H1 (cell line): Measurements from ENCODE around the gene RALGAPA2. TPM values are rescaled to one million over a fixed set of nuclear protein-coding genes. Genes with fewer than 3 reads are reported as not detected.

Source experiments
- ATF2 ChIP-seq: IDR thresholded peaks from 2 replicates; pipeline ENCODE4 v1.6.1; 2012; ENCODE audit warnings: low read length, inconsistent platforms
- BCL11A ChIP-seq, 2 experiments: IDR thresholded peaks; one replicate each; pipeline ENCODE4 v1.6.1; 2011; ENCODE audit warnings: low read depth in 2 of 2, low read length in 2 of 2, mild to moderate bottlenecking in 2 of 2
- HDAC2 ChIP-seq, 2 experiments: fragments of 300-600 bp in 1 of 2; sonication (generic) in 1 of 2; IDR thresholded peaks; 2 replicates each; pipeline ENCODE4 v1.6.1; 2011 to 2012; ENCODE audit warnings: low read depth in 2 of 2, low read length in 2 of 2, mild to moderate bottlenecking in 2 of 2, moderate library complexity in 2 of 2, borderline replicate concordance in 1 of 2, inconsistent platforms in 1 of 2
- TAF7 ChIP-seq: optimal IDR thresholded peaks from 2 replicates; pipeline ENCODE3; 2011; ENCODE audit warnings: low read depth, mild to moderate bottlenecking, inconsistent platforms, low read length, moderate library complexity, borderline replicate concordance
- polyA plus RNA-seq, 7 experiments: library from polyadenylated mRNA; depleted of rRNA in 3 of 7; stranded (reverse) in 5 of 7; unstranded in 2 of 7; fragments of >200 nt in 5 of 7; fragments of 200-250 nt in 2 of 7; gene quantifications; 1 replicate in 5 of 7; 2 replicates in 1 of 7; 4 replicates in 1 of 7; pipeline versions ENCODE4 v1.2.1 to v1.2.3, GENCODE V29; 2011 to 2013; ENCODE audit warnings: missing spikeins in 2 of 7, mixed read lengths in 2 of 7
- total RNA-seq: library from RNA; stranded (reverse); fragmentation: NEBNext Ultra II Directional; extraction: Animal tissue kit (Norgen Biotek cat#: 25700); gene quantifications from 2 replicates; pipeline ENCODE4 v1.2.1, GENCODE V29; 2021

The RALGAPA2 gene
- total and polyA plus RNA-seq, 2 of the 8 experiments (the other 6 are each of a cell fraction or from before 2014, with no cell fraction given): 5.1 to 25.5 TPM

GRCh38 chr20:20366876-20367574 is 345.4 kb downstream of the RALGAPA2 start (continued):
- TF ChIP-seq TAF7 (no peak), HDAC2 (IDR thresholded peaks at IDR 0.05; ENCODE audit: borderline replicate concordance in 1 of 2, low read depth in 2 of 2, low read length in 2 of 2) (0 out of 4 replicates have a peak, but pooled peaks of 1 of the 2 experiments have one; percentile 13), BCL11A (IDR thresholded peaks at IDR 0.05; ENCODE audit: low read depth in 2 of 2, low read length in 2 of 2) (no peak), ATF2 (no peak)
